HG03103 (cell line): ENCODE measurements around the gene PDE4D.

Source experiments
- ATAC-seq: cut with Tn5 transposase; IDR thresholded peaks from one replicate; pipeline ENCODE4 v1.9.1; 2021; ENCODE audit warnings: low read depth; ENCODE audit not compliant: unreplicated experiment

Gene PDE4D

DNA sequence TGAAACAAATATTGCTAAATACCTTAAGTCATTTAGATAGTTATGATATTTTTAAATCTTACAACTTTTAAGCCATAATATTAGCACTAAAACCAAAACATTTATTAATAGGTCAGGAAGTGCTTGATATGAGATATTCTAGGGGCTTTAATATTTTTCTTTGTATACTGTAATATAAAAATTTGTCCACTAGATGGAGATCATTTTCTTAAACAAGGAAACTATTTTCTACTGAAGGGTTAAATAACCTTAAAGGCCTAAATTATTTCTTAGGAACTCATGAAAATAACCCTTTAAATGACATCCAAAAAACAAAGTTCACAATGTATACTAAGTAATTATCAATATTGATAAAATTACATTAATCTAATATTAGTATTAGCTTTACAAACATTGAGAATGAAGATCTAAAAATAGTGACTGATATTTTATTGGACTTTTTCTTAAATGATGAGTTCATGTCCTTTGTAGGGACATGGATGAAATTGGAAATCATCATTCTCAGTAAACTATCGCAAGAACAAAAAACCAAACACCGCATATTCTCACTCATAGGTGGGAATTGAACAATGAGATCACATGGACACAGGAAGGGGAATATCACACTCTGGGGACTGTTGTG, 675.0 kb downstream of the PDE4D start:
- ATAC-seq = no peak

DNA sequence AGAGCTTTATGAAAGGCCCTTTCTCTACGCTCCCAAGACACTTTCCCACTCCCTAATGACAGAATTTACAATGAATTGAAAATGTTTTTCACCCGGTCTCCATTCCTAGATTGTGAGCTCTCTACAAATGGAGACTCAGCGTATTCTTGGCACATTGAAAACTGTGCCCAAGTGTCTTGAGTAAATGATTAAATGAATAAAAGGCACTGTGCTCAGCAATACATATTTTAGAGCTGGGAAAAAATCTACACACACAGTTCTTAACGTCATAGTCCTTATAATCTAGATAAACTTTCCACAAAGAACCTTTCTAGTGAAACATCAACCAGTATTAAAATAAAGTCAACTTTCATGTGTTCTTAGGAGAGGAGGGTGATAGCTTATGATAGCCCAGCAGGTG, 676.7 kb downstream of the PDE4D start:
- no peak for ATAC-seq

DNA sequence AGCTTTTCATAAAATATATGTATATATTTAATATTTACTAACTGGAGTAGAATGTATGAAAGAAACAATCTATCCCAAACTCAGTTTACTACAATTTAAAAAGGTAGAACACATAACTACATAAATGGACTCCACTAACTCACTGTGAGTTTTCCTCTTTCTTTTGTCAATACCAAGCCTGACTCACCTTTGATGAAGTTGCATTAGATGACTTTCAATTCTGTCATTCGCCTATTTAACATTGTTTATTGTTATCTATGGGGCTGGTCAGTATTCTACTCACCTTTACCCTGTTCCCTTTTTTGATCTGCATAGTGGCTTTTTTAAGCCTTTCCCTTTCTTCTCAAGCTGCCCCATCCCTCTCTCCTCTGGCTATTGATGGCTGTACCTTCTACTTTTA, 680.9 kb downstream of the PDE4D start:
- ATAC-seq = no peak

- ATAC-seq = no peak
Observed at GRCh38 chr5:59209758-59210359, 683.7 kb downstream of the PDE4D start.

- ATAC-seq = no peak
Observed at GRCh38 chr5:59208474-59208873, 685.1 kb downstream of the PDE4D start.

- no peak for ATAC-seq
Observed at GRCh38 chr5:59207401-59207800, 686.1 kb downstream of the PDE4D start.

DNA sequence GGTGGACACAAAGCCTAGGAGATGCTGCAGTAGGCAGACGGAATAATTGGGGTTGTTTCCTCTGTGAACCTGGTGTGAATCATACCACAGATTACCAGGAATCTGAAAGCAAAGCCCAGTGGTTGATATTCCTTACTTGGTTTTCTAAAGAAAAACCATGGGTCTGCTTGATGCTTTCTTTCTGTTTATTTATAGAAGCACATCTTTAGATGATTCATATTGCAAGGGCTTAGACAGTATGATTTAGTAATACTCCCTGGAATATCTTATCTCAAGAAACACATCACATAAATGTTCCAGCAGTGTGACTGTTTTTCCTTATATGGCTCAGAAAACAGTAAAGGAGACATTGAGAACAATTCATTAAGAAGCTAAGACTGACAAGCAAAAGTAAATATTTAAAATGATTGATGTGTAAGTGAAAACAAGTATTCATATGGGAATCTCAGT, 687.4 kb downstream of the PDE4D start:
- no peak for ATAC-seq

DNA sequence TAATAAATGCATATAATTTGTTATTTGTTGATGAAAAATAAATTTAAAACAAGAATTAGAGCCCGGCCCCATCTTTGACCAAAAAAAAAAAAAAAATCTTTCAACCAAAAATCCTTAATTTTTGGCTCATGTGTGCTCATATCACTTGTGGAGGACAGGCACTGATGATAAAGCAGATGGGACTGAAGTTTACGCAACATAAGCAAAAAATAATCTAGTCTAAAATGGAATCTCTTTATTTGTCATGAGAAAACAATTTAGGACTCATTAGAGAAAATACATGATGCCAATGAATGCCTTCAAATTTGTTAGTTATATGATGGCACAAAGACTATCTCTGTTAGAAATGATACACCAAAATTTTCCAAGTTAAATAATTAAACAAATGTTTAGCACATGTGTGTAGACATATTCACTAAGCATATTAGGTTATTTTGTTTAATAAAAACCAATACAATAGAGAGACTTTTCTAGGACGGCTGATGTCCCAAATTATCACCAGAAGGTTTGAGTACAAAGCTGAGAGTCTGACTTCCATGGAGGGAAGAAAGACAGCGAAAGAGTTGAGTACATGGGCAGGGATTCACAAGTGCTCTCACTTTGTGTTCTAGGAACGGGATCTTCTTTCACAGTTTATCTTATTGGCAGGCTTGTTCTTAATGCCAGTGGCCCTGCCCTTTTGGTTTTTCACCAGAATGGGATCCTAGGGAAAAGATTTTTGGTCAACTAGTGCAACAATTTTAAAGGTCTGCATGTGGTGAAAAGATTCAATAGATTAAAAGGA, 689.2 kb downstream of the PDE4D start:
- ATAC-seq = no peak

- ATAC-seq = no peak
Observed at GRCh38 chr5:59199868-59200267, 693.7 kb downstream of the PDE4D start.

- ATAC-seq = no peak
Observed at GRCh38 chr5:59198832-59199231, 694.7 kb downstream of the PDE4D start.

DNA sequence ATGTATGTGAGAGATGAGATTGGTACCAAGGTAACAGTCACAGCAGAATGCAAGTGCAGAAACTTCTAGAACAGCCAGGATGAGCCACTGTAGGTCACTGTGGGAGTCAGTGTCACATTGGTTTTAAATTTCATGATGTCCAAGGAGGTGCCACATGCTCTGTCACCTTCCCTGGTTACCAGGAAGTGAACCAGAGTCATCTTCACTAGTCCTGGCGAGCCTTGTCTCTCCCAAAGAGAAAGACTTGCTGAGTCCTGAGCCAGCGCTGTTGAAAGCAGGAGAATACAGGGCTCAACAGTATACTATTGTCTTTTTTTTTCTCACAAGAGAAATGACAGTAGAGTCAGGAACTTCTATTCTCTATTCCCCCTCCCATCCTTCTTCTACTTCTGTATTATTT, 695.2 kb downstream of the PDE4D start:
- ATAC-seq = no peak

GRCh38 chr5:59197911-59198310, 695.6 kb downstream of the PDE4D start:
- ATAC-seq = no peak

DNA sequence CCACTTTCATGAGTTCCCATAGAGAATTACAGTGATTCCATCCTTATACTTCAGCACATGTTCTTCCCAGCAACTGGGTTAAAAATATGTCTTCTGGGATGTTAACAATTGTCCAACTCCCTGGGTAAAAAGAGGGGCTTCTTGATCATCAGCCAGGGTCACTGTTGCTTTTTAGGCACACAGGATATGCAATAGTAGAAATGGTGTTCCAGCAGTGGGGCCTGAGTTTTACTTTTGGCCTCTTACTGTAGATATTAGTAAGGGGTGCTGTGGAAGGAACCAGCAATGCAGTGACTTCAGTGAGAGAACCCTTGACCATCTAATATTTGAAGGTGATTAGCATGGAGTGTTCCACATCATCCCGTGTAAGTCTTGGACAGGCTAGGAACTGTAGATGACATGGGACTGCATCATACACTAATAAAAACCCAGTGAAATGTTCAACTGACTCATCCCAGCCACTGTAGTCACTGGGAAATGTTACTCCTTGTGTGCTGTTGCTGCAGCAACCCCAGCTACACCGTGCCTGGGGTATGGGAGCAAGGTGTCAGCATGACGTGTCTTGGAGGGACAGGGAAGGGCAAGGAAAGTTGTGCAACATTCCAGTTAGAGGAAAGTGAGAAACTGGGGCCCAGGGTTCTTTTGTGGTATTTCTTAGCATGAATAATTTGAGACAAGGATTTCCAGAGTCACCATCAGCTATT, 699.8 kb downstream of the PDE4D start:
- no peak for ATAC-seq

- no peak for ATAC-seq
Observed at GRCh38 chr5:59190746-59191145, 702.8 kb downstream of the PDE4D start.

DNA sequence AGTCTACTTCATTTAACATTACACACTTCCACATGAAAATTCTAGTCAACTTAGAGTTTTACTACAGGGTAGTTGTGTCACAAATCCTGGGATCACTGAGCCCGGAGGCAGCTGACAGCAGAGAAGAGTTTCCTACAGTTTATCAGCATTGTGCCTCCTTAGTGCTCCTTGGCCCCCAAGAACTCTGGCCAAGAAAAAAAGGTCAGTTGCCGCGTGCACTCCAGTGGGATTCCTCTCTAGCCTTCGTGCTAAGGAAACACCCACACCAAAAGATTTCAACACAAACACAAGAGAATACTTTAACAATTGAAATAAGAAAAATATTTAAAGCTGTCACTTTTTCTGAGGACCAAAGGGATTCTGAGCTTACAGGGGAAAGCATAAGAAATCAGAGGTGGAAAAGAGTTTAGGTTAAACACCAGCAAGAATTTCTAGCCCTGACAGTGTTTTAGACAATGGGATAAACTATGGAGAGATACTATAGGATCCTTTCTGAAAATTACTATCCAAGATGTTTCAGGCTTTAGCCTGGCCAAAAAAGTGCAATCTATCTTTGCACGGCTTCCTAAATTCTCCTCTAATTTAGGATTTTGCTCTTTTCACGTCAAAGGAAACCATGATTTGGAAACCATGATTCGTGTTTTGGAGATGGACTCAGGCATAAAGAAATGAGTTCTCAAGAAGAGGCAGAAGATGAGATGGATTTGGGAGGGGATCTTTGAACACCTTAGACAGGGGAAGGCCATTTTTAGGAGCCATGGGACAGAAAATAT, 703.9 kb downstream of the PDE4D start:
- no peak for ATAC-seq

- peak; percentile 67 for ATAC-seq
Observed at GRCh38 chr5:59188419-59189225, 704.9 kb downstream of the PDE4D start.

DNA sequence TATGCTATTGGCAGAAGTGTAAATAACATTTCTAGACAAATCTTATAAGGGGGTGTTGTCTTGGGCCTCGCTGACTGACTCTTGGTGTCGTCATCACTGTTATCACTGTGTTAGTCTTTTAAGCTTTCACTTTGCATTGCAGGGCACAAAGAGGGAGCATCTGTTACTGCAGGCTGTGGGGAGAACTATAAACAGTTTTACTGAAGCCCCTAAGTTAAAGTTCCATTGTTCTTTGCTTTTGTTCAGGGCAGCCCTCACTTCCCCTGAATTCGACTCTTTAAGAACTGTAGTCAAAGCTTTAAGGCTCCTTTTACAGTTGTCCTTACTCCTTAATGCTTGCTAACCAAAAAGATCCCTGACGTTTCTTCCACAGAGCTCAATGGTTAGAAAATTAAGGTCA, 705.7 kb downstream of the PDE4D start:
- no peak for ATAC-seq

GRCh38 chr5:59186623-59187022, 706.9 kb downstream of the PDE4D start:
- no peak for ATAC-seq

- ATAC-seq = no peak
Observed at GRCh38 chr5:59185757-59186385, 707.7 kb downstream of the PDE4D start.
